HepG2 (cell line): ENCODE measurements around the gene DUOXA2. TPM values are rescaled to one million over a fixed set of nuclear protein-coding genes. Genes with fewer than 3 reads are reported as not detected.

Experiments
- CC2D1A ChIP-seq: sonication (generic); formaldehyde crosslinking; IDR thresholded peaks from 2 replicates; pipeline ENCODE4 v1.8.1; 2023; ENCODE audit warnings: mild to moderate bottlenecking, missing genetic modification reagents
- ELK4 ChIP-seq: sonication (generic); formaldehyde crosslinking; IDR thresholded peaks from 2 replicates; pipeline ENCODE4 v1.9.0; 2021; ENCODE audit warnings: missing genetic modification reagents, borderline replicate concordance
- ESRRA ChIP-seq: sonication (generic); formaldehyde crosslinking; IDR thresholded peaks from 2 replicates; pipeline ENCODE4 v1.5.1; 2020; ENCODE audit warnings: mild to moderate bottlenecking, low read depth, missing genetic modification reagents
- GATAD1 ChIP-seq: IDR thresholded peaks from 2 replicates; pipeline ENCODE4 v1.6.1; 2016; ENCODE audit warnings: missing genetic modification reagents, missing compliant biosample characterization
- HMG20B ChIP-seq: conservative IDR thresholded peaks from 2 replicates; pipeline ENCODE4 v1.6.1; 2016; ENCODE audit warnings: missing genetic modification reagents, missing compliant biosample characterization
- IRF2 ChIP-seq: IDR thresholded peaks from 2 replicates; pipeline ENCODE4 v1.6.1; 2018; ENCODE audit warnings: missing genetic modification reagents, missing compliant biosample characterization
- NFE2L2 ChIP-seq: fragments of 150-350 bp; IDR thresholded peaks from 2 replicates; pipeline ENCODE4 v1.6.1; 2014; ENCODE audit warnings: low read length
- NKX3-1 ChIP-seq: sonication (generic); formaldehyde crosslinking; IDR thresholded peaks from 2 replicates; pipeline ENCODE4 v1.5.0; 2020; ENCODE audit warnings: missing genetic modification reagents
- NR1H2 ChIP-seq: sonication (generic); formaldehyde crosslinking; IDR thresholded peaks from 2 replicates; pipeline ENCODE4 v1.8.1; 2022; ENCODE audit warnings: low read depth, missing genetic modification reagents, borderline replicate concordance
- PBX3 ChIP-seq: sonication (generic); formaldehyde crosslinking; IDR thresholded peaks from 2 replicates; pipeline ENCODE4 v1.8.1; 2023; ENCODE audit warnings: missing genetic modification reagents, inconsistent platforms, borderline replicate concordance
- PRPF4 ChIP-seq: fragments of 200-400 bp; formaldehyde crosslinking; IDR thresholded peaks from 2 replicates; pipeline ENCODE4 v1.6.1; 2016; ENCODE audit warnings: low read length, low read depth; ENCODE audit not compliant: poor library complexity, severe bottlenecking
- RERE ChIP-seq: IDR thresholded peaks from 2 replicates; pipeline ENCODE4 v1.6.1; 2016; ENCODE audit warnings: low read depth, missing genetic modification reagents, missing compliant biosample characterization
- SMAD3 ChIP-seq: sonication (generic); formaldehyde crosslinking; IDR thresholded peaks from 2 replicates; pipeline ENCODE4 v1.4.0; 2020; ENCODE audit warnings: missing genetic modification reagents
- YEATS4 ChIP-seq: sonication (generic); formaldehyde crosslinking; IDR thresholded peaks from 2 replicates; pipeline ENCODE4 v1.4.0; 2020; ENCODE audit warnings: missing genetic modification reagents, borderline replicate concordance
- ZBTB43 ChIP-seq: sonication (generic); formaldehyde crosslinking; conservative IDR thresholded peaks from 2 replicates; pipeline ENCODE4 v1.4.0; 2020; ENCODE audit warnings: missing genetic modification reagents
- ZNF44 ChIP-seq: sonication (generic); formaldehyde crosslinking; IDR thresholded peaks from 2 replicates; pipeline ENCODE4 v1.5.1; 2020; ENCODE audit warnings: mild to moderate bottlenecking, missing genetic modification reagents
- ZNF567 ChIP-seq: sonication (generic); formaldehyde crosslinking; IDR thresholded peaks from 2 replicates; pipeline ENCODE4 v1.8.1; 2023; ENCODE audit warnings: mild to moderate bottlenecking, missing genetic modification reagents, borderline replicate concordance
- ZNF572 ChIP-seq: sonication (generic); formaldehyde crosslinking; IDR thresholded peaks from 2 replicates; pipeline ENCODE4 v1.5.1; 2020; ENCODE audit warnings: mild to moderate bottlenecking, missing genetic modification reagents
- ZNF773 ChIP-seq: sonication (generic); formaldehyde crosslinking; IDR thresholded peaks from 2 replicates; pipeline ENCODE4 v1.4.0; 2020; ENCODE audit warnings: missing genetic modification reagents, borderline replicate concordance
- ZNF883 ChIP-seq: sonication (generic); formaldehyde crosslinking; IDR thresholded peaks from 2 replicates; pipeline ENCODE4 v1.5.1; 2020; ENCODE audit warnings: mild to moderate bottlenecking, missing genetic modification reagents; ENCODE audit errors: not compliant biosample characterization
- ZNF891 ChIP-seq: sonication (generic); formaldehyde crosslinking; IDR thresholded peaks from 2 replicates; pipeline ENCODE4 v1.5.0; 2020; ENCODE audit warnings: mild to moderate bottlenecking, missing genetic modification reagents
- ZSCAN12 ChIP-seq: sonication (generic); formaldehyde crosslinking; IDR thresholded peaks from 2 replicates; pipeline ENCODE4 v1.9.0; 2021; ENCODE audit warnings: mild to moderate bottlenecking, missing genetic modification reagents
- polyA plus RNA-seq, 8 experiments: library from polyadenylated mRNA; depleted of rRNA in 3 of 8; stranded (reverse) in 7 of 8; unstranded in 1 of 8; fragments of >200 nt; fragmentation: Illumina TruSeq in 4 of 8; extraction: Trizol in 4 of 8; gene quantifications; 2 replicates each; pipeline versions ENCODE4 v1.2.1 to v1.2.3, GENCODE V29; 2011 to 2016; ENCODE audit warnings: low read depth in 4 of 8, missing spikeins in 1 of 8, mixed read lengths in 1 of 8; ENCODE audit not compliant: insufficient read depth in 1 of 8
- total RNA-seq, 5 experiments: library from RNA; depleted of rRNA; stranded (reverse); fragments of >200 nt; fragmentation: Illumina TruSeq; extraction: Trizol; gene quantifications; 2 replicates each; pipeline ENCODE4 v1.2.3, GENCODE V29; 2016; ENCODE audit warnings: low read depth in 1 of 5

Gene DUOXA2
- total and polyA plus RNA-seq, 2 of the 13 experiments (the other 11 are each of a cell fraction or from before 2014, with no cell fraction given): 0.32 TPM; not detected in 1

- TF ChIP-seq ZNF773 (peak; percentile 45; the same call in 1 of the 2 replicates), ELK4 (no peak), NR1H2 (no peak), ZNF891 (CRISPR knock-in tag) (no peak), NFE2L2 (no peak), CC2D1A (no peak), ZNF572 (CRISPR knock-in tag) (no peak), SMAD3 (CRISPR knock-in tag) (no peak), NKX3-1 (CRISPR knock-in tag) (no peak), ZNF567 (no peak), ZNF883 (CRISPR knock-in tag) (no peak), YEATS4 (CRISPR knock-in tag) (peak; percentile 80; the same call in 1 of the 2 replicates), PBX3 (no peak), GATAD1 (no peak), ZSCAN12 (CRISPR knock-in tag) (no peak), IRF2 (no peak), ZNF44 (CRISPR knock-in tag) (no peak), ZBTB43 (CRISPR knock-in tag) (no peak), PRPF4 (no peak), HMG20B (no peak), RERE (no peak), ESRRA (no peak)
Observed at GRCh38 chr15:45166834-45167630, 52.9 kb downstream of the DUOXA2 start (continued).
